NOMO-1 treated with dmso at 0.1 percent for 144 hours (cell line): ENCODE data around the gene F10.
"Not testable (repeated sequence)": the region's sequence is repeated elsewhere in the genome, so short reads cannot be mapped to it uniquely, and the experiment has no call there.

Experiments used
- DNase-seq: peaks from one replicate; lab custom pipeline; 2025; ENCODE audit not compliant: unreplicated experiment; lab: John Stamatoyannopoulos, UW

Gene F10

GRCh38 chr13:113122550-113123225 is at the start of gene F10:
Gene F10, plus strand, starts transcription at chr13:113122799. Its CDS starts 57 bp downstream, at chr13:113122856.
- no peak for DNase-seq

DNA sequence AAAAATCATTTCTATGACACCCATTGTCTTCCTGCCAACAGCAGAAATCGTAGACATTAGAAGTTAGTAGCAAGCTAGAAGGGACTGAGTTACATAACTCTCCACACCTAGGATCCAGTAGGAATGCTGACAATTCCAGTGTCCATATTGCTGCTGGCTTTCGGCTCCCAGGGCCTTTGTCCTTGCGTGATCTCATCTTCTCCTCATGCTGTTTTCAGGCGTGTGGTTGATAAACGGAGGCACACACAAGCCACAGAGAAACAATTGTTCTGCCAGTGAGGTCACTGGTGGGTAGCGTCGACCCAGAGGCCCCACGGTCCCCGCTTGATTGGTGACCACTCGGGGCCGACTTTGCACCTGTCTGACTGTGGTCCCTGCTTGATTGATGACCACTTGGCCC is 48.7 kb upstream of the F10 start:
- no peak for DNase-seq

- no peak for DNase-seq
Observed at GRCh38 chr13:113074401-113074800, 48.2 kb upstream of the F10 start.

GRCh38 chr13:113074876-113075275 is 47.7 kb upstream of the F10 start:
- no peak for DNase-seq

- no peak for DNase-seq
Observed at GRCh38 chr13:113075711-113076110, 46.9 kb upstream of the F10 start.

DNA sequence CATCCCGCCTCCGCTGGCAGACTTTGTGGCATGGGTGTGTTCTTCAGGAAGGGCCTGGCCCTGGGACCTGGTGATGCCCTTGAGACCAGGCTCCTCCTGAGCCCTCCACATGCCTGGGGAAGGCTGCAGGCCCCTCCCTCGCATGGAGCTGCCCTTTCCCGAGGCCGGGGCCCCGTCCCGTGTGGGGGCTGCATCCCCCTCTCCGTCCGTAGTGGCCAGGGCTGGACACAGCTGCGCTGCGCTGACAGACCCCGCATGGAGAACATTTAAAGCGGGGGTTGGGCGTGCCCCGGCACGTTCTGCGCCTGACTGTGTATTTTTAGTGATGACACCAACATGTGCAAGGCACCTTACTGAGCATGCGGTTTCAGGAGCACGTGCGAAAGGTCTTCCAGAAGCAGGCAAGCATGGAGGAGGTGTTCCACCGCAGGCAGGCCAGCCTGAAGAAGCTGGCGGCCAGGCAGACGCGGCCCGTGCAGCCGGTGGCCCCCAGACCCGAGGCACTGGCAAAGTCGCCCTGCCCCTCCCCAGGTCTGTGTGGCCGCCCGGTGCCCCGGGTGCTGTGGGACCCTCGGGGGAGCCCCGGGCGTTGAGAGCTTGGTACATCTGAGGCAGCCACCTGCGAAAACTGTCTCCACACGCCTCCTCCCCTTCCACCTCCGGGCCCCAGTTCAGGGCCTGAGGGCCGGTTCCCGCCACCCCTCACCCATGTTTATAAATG is 45.8 kb upstream of the F10 start:
- DNase-seq, result no peak

DNA sequence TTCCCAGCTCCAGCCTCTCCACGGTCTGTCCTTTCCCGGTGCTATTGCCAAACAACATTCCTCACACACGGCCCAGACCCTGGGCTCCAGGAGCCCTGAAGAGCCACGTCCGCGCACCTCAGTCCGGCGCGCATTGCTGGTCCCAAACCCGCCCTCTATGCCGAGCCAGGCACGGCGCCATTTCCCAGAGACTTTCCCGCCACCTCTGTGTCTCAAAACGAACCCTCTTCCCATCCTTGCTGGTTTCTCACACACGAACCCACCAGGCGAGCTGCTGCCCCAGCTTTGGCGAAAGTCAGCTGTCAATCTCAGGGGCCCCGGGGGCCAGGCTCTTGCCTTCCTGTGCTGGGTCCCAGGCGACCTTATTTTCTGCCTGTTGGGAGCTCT is 45.0 kb upstream of the F10 start:
- no peak for DNase-seq

GRCh38 chr13:113077953-113078901 is 44.4 kb upstream of the F10 start:
- no peak for DNase-seq

DNA sequence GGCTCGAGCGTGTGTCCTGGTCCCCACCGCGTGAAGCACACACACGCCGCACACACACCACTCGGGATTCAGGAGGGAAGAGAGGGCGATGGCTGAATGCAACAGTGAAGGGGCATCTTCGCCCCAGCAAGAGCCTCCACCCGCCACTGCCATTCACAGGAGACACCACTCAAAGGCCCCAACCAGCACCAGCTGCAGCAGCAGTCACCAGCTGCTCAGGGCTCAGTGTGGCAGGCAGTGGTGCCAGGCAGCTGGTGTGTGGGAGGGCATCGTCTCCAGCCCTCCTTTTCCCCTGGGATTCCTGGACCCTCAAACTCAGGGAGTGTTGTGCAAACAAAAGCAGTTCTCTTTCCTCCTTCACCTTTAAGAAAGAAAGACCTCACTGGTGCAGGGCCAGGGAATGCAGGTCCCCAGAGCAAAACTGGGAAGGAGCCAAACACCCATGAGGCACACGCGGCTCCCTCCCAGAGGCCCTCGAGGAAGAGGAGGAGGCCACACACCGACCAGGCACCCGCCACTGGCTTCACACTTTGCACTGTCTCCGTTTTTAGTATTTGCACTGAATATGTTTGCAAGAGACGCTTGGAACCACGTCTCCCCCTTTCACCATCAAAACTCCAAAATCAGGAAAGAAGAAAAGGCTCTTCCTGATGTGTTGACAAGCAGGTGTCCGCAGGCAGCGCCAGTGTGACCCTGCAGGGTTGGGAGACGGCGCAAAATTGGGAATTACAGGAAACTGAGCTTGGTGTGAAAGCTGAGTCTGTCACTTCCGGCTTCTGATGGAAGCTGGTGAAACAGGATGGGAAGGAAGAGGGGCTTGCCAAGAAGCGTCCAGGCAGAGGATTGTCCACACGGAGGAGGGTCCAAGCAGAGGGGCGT is 43.5 kb upstream of the F10 start:
- no peak for DNase-seq

DNA sequence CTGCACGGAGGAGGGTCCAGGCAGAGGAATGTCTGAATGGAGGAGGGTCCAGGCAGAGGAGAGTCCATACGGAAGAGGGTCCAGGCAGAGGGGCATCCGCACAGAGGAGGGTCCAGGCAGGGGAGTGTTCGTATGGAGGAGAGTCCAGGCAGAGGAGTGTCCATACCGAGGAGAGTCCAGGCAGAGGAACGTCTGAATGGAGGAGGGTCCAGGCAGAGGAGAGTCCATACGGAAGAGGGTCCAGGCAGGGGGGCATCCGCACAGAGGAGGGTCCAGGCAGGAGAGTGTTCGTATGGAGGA is 42.9 kb upstream of the F10 start:
- not testable (repeated sequence) for DNase-seq

GRCh38 chr13:113080361-113080831 is 42.2 kb upstream of the F10 start:
- no peak for DNase-seq

DNA sequence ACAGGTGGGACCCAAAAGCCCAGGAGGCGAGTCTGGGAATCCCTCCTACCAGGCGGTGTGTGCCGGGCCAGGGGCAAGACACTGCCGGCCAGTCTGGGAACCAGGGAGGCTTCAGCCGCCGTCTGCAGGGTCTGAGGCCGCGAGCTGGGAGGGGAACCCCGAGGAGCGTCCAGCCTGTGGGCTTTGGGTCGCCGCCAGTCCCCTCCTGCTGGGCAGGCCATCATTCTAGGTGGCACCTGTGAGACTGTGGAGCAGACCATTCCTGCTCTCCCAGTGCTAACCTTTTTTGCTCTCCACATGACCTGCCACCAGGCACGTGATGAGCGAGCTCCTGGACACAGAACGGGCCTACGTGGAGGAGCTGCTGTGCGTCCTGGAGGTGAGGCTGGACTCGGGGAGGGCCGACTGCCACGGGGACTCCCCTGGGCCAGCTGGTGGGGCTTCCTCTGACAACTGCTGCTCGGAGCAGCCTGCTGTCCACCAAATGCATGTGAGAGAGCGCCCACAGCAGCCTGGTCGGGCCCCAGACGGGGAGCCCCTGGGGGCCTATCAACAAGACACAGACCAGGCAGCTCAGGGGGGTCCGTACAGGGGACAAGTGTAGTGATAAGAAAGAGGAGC is 41.6 kb upstream of the F10 start:
- no peak for DNase-seq

GRCh38 chr13:113082198-113083021 is 40.2 kb upstream of the F10 start:
- no peak for DNase-seq

GRCh38 chr13:113083022-113083373 is 39.6 kb upstream of the F10 start:
- no peak for DNase-seq

DNA sequence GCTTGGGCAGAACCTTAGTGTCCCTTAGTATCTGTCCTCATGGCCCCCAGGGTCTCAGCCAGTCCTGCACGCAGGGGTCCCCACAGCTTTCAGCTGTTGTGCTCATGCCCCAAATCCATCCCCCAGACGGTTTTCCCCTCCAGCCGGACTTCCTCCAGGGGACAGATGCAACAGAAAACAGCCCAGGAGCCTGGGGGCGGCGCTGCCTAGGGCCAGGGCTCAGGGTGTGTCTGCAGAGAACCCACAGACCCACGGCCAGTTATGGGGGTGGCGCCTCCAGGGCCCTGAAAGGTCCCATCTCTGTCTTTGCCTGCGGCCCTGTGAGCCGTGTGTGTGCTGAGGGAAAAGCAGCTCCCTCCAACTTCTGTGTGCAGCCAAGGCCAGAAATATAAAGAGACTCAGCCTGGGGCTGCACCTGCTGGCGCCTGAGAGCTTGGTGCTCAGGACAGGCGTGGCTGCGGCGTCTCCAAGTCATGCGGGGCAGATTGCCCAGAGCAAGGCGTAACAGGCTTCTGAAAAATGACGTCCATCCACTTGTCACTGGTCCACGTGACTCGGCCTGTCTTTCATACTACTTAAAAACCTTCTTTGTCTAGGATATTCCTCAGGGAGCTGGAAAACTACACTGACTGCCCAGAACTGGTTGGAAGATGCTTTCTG is 39.1 kb upstream of the F10 start:
- DNase-seq, result no peak

- no peak for DNase-seq
Observed at GRCh38 chr13:113084094-113084942, 38.3 kb upstream of the F10 start.

- DNase-seq, result no peak
Observed at GRCh38 chr13:113084943-113085540, 37.6 kb upstream of the F10 start.
